LNCAP (cell line): Measurements from ENCODE around the gene PCNX3.

Experiments used
- CTCF ChIP-seq: fragments of 450-650 bp; IDR thresholded peaks from 2 replicates; pipeline ENCODE4 v1.5.1; 2017; ENCODE audit warnings: mild to moderate bottlenecking

The PCNX3 gene

GRCh38 chr11:65621460-65621859 is 5.9 kb downstream of the PCNX3 start:
- no peak for TF ChIP-seq CTCF

GRCh38 chr11:65622011-65622410 is 6.4 kb downstream of the PCNX3 start:
- TF ChIP-seq CTCF, result no peak

- no peak for TF ChIP-seq CTCF
Measured at GRCh38 chr11:65623177-65623576, 7.6 kb downstream of the PCNX3 start.

GRCh38 chr11:65623852-65624616 is 8.5 kb downstream of the PCNX3 start:
- TF ChIP-seq CTCF, result no peak

GRCh38 chr11:65624931-65625627 is 9.5 kb downstream of the PCNX3 start:
- TF ChIP-seq CTCF, result no peak

- peak; percentile 58 for TF ChIP-seq CTCF
Measured at GRCh38 chr11:65625628-65626342, 10.2 kb downstream of the PCNX3 start.

GRCh38 chr11:65627202-65627601 is 11.6 kb downstream of the PCNX3 start:
- TF ChIP-seq CTCF, result no peak
